Measurements from ENCODE around the gene ASIC2. TPM values are rescaled to one million over a fixed set of nuclear protein-coding genes. Genes with fewer than 3 reads are reported as not detected.

Gene ASIC2
- total RNA-seq, 1 experiment from 2014 or later, result 0.74 TPM

DNA sequence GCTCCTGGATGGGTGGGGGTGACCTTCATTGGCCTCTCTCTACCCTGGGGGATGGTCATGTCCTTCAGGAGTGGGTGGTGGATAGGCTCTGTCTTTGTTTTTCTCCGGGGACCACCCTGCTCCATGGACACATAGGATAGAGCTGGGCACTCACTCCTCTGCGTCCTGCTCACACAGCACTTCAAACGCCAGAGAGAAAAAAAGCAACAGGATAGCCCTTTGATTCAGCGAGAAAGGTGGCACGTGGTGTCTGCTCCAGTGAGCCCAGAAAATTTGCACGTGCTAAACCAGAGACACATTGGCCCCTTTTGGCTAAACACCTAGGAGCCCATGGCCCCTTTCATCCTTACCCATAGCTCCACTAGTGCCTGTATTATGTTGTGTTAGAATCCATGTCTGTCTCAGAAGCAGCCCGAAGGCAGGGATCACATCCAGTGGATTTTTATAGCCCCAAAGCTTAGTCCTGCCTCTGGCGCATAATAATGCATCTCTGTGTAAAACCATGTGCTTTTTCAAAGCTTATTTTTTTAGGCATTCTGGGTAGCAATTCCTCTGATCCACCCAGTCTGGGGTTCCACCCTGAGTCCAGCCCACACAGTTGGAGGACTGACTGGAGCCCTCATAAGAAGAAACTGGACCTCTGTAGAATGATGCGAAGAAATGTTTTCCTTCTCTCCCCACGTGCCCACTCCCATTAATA lies 90.1 kb downstream of the ASIC2 start:
- Histone ChIP-seq H3K9me3 (ENCODE audit: control insufficient read depth, low read depth, low read length) (no peaks in the 10 kb centered on the region), H3K4ac (ENCODE audit: low read depth, low read length) (no peak overlapping the region), H2BK12ac (ENCODE audit: insufficient read length, low read depth, low read length) (no peak overlapping the region), H4K5ac (ENCODE audit: insufficient read length, low read depth, low read length) (no peak overlapping the region), H2BK5ac (ENCODE audit: insufficient read length, low read length) (no peak overlapping the region), H2BK120ac (ENCODE audit: low read depth, low read length, poor library complexity, severe bottlenecking) (no peak overlapping the region), H4K91ac (ENCODE audit: insufficient read length, low read depth, low read length) (no peak overlapping the region), H3K27me3 (ENCODE audit: insufficient read depth, low read length) (peaks cover 3% of the 10 kb centered on the region; the same call in 1 of the 2 replicates), H3K27ac (ENCODE audit: insufficient read length, low read depth, low read length) (no peak overlapping the region), H2AFZ (ENCODE audit: low read length) (no peak overlapping the region), H3K79me1 (ENCODE audit: insufficient read depth, low read depth, low read length, poor library complexity, severe bottlenecking) (no peaks in the 10 kb centered on the region), H2BK20ac (ENCODE audit: low read depth, low read length, poor library complexity, severe bottlenecking) (no peak overlapping the region), H3K18ac (ENCODE audit: insufficient read length, low read depth, low read length) (no peak overlapping the region), H3K79me2 (ENCODE audit: insufficient read depth, low read length) (no peaks in the 10 kb centered on the region), H4K8ac (replicated peaks; ENCODE audit: insufficient read length, low read depth, low read length) (no peak overlapping the region), H3K23me2 (ENCODE audit: insufficient read length, low read depth, low read length, poor library complexity, severe bottlenecking) (no peaks in the 10 kb centered on the region), H3K23ac (ENCODE audit: insufficient read length, low read depth, low read length) (no peak overlapping the region), H2AK5ac (ENCODE audit: insufficient read length, low read length) (no peak overlapping the region), H3K4me1 (ENCODE audit: insufficient read depth, low read length) (no peaks in the 10 kb centered on the region), H4K20me1 (ENCODE audit: control insufficient read depth, insufficient read depth, insufficient read length) (no peaks in the 10 kb centered on the region), H3K56ac (ENCODE audit: insufficient read length, low read depth, low read length) (no peak overlapping the region), H3K4me2 (ENCODE audit: insufficient read depth, insufficient read length, low read length) (no peak overlapping the region), H3K9ac (ENCODE audit: extremely low read depth, insufficient read length, low read length) (no peak overlapping the region), H3T11ph (ENCODE audit: low read length) (no peak overlapping the region), H3K14ac (ENCODE audit: insufficient read depth, low read length) (no peak overlapping the region), H2BK15ac (ENCODE audit: low read depth, low read length) (no peak overlapping the region)
- DNase-seq, result peak; percentile 22
- WGBS (ENCODE audit: extremely low coverage, insufficient read length, low lambda C conversion rate), result no CpG with 5 or more reads among the region's 10 CpGs
- Mint-ChIP-seq H3K27me3 (ENCODE audit: low read depth) (peaks cover 99% of the 10 kb centered on the region), H3K9me3 (no peaks in the 10 kb centered on the region; a peak in 1 of 5 replicates), H3K4me1 (peaks cover 0 to 7% of the 10 kb centered on the region in 2 experiments; a peak in 2 of 4 replicates), H3K27ac (no peak overlapping the region), H3K4me3 (no peak overlapping the region), H3K36me3 (ENCODE audit: insufficient read depth in 1 of 3, low read depth in 3 of 3) (no peaks in the 10 kb centered on the region)
- TF ChIP-seq CTCF (conservative IDR thresholded peaks at IDR 0.05), result no peak

Data from H9 (cell line).